Motor neuron (in vitro differentiated cells): Measurements from ENCODE around the gene KCNMB2. TPM values are rescaled to one million over a fixed set of nuclear protein-coding genes. Genes with fewer than 3 reads are reported as not detected.
A peak's percentile ranks its signal among the peaks of the same experiment; 100 is the strongest.

Source experiments
- ATAC-seq, 8 experiments: fragments of 200-7000 bp; cut with Tn5 transposase; replicated peaks in 6 of 8; 2 replicates each; pipeline ENCODE4 v1.8.0; 2021; ENCODE audit warnings: mild to moderate bottlenecking in 8 of 8, moderate library complexity in 8 of 8
- H3K27ac ChIP-seq, 2 donors: fragments of 250-450 bp; sonication (Bioruptor Pico); 2 replicates each; pipeline ENCODE4 v1.9.0; 2021; ENCODE audit warnings: antibody characterized with exemption in 2 of 2, mild to moderate bottlenecking in 2 of 2, moderate library complexity in 1 of 2
- H3K4me1 ChIP-seq, 2 donors: fragments of 250-450 bp; sonication (Bioruptor Pico); replicated peaks in 1 of 2; 2 replicates each; pipeline ENCODE4 v1.6.1; 2021; ENCODE audit warnings: antibody characterized with exemption in 2 of 2, mild to moderate bottlenecking in 2 of 2, moderate library complexity in 1 of 2
- H3K4me3 ChIP-seq, 5 donors: fragments of 250-450 bp; sonication (Bioruptor Pico); 2 replicates each; pipeline ENCODE4 v1.9.0; 2021; ENCODE audit warnings: antibody characterized with exemption in 5 of 5, mild to moderate bottlenecking in 5 of 5, moderate library complexity in 4 of 5
- WGBS, 10 experiments: fragments of 450-650 bp; shearing (Covaris generic); methylation state at CpG; one replicate each; pipeline ENCODE4 v1.0.0; 2022; 5-methylcytosine and 5-hydroxymethylcytosine counted together
- in situ Hi-C, 9 experiments: fragments of 400-800 bp; cut with MboI; loops; one replicate each; pipeline ENCODE4 v1.15.0; 2021; ENCODE audit warnings: low sequenced_read_pairs in 9 of 9, low pct_unique_long_range_greater_than_20kb in 2 of 9; ENCODE audit not compliant: unreplicated experiment in 9 of 9
- total RNA-seq, 8 experiments: library from RNA; unstranded; fragments of 300-600 nt; gene quantifications; 2 replicates each; pipeline versions ENCODE4 v1.2.3 to v1.2.4, GENCODE V29; 2022

KCNMB2 gene
- total RNA-seq, 8 experiments from 2014 or later: 0.18 to 4.3 (median 1.7) TPM

DNA sequence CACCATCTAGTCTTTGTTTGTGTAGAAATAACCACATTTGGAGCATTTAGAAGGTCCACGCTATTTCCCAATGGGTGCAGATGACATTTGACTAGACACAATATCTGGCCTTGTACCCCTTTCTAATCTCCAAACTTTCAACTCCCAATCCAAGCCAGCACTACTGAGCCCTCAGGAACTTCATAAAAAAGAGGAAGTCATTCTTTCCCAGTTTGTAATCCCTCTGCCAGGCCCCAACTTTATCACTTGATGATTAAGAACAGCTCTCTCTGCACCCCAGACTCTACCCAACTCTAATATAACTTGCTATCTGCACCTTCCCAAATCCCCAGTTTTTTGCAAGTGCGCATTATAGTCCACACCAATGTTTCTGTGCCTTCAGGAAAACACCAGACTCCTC, 170.2 kb downstream of the KCNMB2 start:
- no peak for ATAC-seq
- Histone ChIP-seq H3K4me3 (no peak overlapping the region), H3K27ac (no peak overlapping the region), H3K4me1 (peaks cover 3 to 4% of the 10 kb centered on the region in 2 donors)
- in situ Hi-C loops: no loop called here
- WGBS, 10 experiments: 0 to 100% (median 95%) methylated on average over 1 to 2 of the region's 2 CpGs; no CpG with 5 or more reads in 3 of the 10 experiments

DNA sequence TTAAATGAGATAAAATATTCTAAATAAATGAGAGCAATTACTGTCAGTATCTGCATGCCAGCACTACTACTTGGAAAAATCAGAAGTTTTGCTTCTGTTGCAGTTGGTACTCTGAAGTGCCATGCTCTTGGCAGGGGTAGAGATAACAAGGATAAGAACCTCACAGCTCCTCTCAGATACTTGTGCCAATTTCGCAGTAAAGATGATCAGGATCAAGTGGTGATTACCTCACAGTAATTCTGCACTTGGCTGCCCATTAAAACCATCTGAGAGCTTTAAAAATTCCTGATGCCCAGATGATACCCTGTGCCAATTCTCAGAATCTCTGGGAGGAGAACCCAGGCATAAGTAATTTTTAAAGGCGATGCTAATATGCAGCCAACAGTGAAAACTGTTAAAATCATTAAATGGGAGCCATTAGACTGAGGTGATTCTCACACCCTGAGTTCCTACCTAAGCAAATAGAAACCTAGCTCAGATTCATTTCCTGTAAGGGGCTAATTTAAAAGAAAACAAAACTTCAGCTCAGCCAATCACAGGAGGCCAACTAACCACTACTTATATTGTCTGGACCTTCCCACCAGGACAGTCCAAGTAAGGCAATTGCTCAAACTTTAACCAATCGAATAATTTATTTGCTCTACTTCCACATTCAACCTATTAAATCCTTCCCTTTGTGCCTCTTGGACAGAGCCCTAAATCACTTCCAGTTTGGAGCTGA, 171.2 kb downstream of the KCNMB2 start:
- 0 to 100% (median 68%) methylated on average over 1 to 3 of the region's 3 CpGs; no CpG with 5 or more reads in 2 of the 10 experiments for WGBS, 10 experiments

DNA sequence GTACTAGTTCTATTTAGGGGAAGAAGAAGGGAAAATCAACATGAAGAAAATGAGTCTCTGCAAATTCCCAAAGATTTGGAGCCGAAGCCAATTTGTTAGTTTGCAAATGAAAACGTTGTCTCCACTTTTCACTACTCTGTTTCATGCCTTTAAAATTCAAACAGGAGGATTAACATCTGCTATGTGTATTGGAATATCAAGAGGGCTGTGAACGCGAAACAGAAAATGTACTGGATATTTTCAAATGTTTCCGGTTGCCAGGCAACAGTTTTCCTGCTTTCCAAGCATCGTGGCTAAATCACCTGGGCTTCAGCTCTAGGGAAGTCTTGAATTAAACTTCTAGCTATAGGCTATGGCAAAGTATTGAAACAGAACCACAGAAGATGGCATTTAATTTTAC, 172.8 kb downstream of the KCNMB2 start:
- Histone ChIP-seq H3K4me1 (peaks cover 3 to 4% of the 10 kb centered on the region in 2 donors), H3K27ac (no peak overlapping the region), H3K4me3 (no peak overlapping the region)
- in situ Hi-C loops: no loop called here
- peak in 3 of 8 experiments; percentile 37 to 67 (median 56) for ATAC-seq
- WGBS, 10 experiments: 0 to 54% (median 26%) methylated on average over 1 to 6 of the region's 6 CpGs

More for the DNA sequence above, 171.2 kb downstream of the KCNMB2 start:
- peaks cover 3 to 4% of the 10 kb centered on the region in 2 donors for H3K4me1 ChIP-seq
- in situ Hi-C loops: no loop called here
- no peak overlapping the region for H3K4me3 ChIP-seq
- ATAC-seq: peak in 1 of 8 experiments; percentile 46
- H3K27ac ChIP-seq: no peak overlapping the region

DNA sequence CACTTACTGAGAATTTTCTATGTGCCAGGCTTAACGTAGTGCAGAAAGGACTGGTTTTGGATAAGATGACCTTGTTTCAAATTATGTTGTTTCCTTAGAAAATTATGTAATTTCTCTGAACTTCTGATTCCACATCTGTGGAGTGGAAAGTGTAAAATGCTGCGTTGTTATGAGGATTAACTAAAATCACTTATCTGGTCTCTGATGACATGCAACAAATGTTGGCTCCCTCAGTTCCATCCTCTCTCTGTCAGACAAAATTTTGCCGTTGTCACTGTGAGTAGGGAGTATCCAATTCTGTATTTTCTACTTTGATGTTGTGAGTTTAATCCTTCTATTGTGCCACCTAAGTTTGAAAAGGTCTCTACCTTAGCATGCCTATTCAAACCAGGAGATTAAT, 175.5 kb downstream of the KCNMB2 start:
- Histone ChIP-seq H3K4me3 (no peak overlapping the region), H3K4me1 (peaks cover 13 to 16% of the 10 kb centered on the region in 2 donors), H3K27ac (no peak overlapping the region)
- no peak for ATAC-seq
- in situ Hi-C loops: no loop called here
- WGBS, 10 experiments: 0 to 93% (median 86%) methylated on average over 1 to 3 of the region's 3 CpGs; no CpG with 5 or more reads in 3 of the 10 experiments

DNA sequence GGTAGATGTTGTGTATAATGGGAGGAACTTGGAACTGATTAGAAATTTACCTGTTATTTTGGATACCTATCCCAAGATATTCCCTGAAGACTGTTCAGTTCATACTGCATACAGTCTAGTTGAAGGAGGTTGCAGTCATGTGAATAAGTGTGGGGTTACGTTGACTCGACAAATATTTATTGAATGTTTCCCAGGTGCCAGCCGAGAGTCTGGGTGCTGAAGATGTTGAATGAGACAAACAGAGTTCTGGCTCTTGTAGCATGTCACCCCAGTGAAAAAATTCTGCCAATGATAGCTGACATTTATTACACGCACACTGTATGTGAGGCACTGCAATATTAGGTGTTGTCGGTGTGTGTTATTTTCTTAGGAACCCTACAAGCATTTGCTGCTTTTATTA, 176.0 kb downstream of the KCNMB2 start:
- WGBS, 10 experiments: 15 to 100% (median 88%) methylated on average over 1 to 5 of the region's 5 CpGs; no CpG with 5 or more reads in 2 of the 10 experiments
- in situ Hi-C loops: no loop called here
- H3K27ac ChIP-seq: no peak overlapping the region
- peak in 1 of 8 experiments; percentile 77 for ATAC-seq
- peaks cover 13 to 16% of the 10 kb centered on the region in 2 donors for H3K4me1 ChIP-seq
- H3K4me3 ChIP-seq: no peak overlapping the region

DNA sequence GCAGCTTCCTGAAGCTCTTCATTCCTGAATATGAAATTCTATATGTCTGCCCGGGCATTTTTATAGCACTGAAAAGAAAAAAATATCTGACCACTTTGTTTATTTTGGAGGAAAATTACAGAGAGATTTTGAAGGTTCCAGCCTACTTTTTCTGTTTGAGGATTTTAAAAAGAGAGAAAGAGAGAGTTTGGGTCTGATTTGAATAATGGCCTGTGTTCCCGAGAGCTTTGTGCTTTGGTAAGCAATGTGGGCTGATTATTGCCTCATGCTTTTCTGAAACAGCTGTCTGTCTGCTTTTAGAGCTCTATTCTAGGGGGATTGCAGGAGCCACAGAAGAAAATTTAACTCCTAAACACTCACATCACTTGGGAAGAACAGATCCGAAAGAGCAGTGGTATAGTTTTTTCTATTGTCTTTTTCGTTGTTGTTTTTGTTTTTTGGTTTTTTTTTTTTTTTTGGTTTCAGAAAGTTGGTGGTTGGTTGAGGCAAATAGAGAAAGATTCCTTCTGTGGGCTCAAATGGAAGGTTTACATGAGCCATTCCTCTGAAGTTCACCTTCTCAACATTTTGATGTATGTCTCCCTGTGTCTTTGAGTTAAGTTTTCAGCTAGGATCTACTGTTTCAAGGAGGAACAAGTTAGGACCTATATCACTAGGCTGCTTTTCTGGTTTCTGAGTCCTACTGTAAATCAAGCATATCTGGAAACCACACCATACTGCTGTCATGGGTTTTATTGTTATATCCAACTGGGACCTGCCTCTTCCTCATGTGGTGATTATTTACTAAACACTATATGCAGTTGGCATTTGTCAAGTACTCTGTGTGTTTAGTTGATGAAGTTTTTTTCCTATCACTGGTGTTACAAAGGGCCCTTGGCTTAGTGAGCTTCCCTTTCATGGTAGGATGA, 178.9 kb downstream of the KCNMB2 start:
- Histone ChIP-seq H3K4me3 (no peak overlapping the region), H3K27ac (no peak overlapping the region), H3K4me1 (peaks cover 13 to 18% of the 10 kb centered on the region in 2 donors)
- ATAC-seq: peak in 2 of 8 experiments; percentile 25 to 32
- in situ Hi-C loops: no loop called here
- WGBS, 10 experiments: 0 to 93% (median 43%) methylated on average over 2 to 4 of the region's 4 CpGs

DNA sequence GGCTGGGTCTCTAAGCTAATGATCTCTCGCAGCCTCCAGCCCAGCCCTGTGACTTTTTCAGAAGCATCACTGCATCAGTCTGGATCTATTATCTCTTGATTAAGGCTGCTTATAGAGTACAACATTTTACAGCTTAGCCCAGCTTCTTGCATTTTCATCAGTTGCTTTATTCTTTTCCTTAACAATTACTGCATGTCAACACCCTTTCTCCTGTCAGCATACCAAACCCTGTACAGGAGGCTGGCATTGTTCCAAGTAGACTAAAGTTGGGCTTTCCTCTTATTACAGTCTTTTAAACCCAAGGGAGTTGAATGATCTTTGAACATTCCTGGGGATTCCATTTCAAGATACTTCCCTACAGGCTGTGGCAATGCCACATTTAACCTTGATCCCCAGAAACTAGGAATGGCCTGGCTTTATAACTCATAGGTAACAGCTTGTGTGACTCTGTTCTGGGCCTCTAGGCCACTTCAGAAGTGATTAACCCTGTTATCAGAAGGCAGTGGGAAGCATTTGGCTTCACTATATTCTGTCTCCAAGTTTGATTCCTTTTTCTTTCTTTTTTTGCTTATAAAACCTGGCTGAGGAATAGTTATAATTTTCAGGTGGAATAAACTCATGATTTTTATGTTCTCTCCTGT, 182.9 kb downstream of the KCNMB2 start:
- in situ Hi-C loops: no loop called here
- no peak overlapping the region for H3K4me3 ChIP-seq
- peak in 7 of 8 experiments; percentile 26 to 84 (median 56) for ATAC-seq
- H3K27ac ChIP-seq: no peak overlapping the region
- WGBS, 10 experiments: 0 to 83% (median 67%) methylated on average over 1 of the region's 1 CpG; no CpG with 5 or more reads in 5 of the 10 experiments
- peaks cover 13 to 18% of the 10 kb centered on the region in 2 donors for H3K4me1 ChIP-seq

DNA sequence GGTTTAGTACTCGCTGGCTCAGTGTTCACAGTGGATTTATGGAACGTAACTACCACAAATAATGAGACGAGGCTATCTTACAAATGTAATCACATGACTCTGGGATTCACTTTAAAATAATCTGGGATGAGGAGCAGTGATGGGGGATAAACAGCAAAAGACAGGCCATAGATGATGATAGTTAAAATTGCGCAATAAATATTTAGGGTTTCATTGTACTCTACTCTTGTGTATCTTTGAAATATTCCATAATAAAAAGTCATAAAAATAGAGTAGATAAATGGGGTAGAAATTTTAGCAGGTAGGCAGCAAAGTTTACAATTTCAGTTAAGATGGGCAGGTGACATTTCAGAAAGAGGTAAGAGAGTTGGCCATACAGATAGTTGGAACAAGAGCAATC, 196.6 kb downstream of the KCNMB2 start:
- ATAC-seq: no peak
- WGBS, 10 experiments: 12 to 100% (median 87%) methylated on average over 1 to 4 of the region's 4 CpGs
- in situ Hi-C loops: no loop called here

DNA sequence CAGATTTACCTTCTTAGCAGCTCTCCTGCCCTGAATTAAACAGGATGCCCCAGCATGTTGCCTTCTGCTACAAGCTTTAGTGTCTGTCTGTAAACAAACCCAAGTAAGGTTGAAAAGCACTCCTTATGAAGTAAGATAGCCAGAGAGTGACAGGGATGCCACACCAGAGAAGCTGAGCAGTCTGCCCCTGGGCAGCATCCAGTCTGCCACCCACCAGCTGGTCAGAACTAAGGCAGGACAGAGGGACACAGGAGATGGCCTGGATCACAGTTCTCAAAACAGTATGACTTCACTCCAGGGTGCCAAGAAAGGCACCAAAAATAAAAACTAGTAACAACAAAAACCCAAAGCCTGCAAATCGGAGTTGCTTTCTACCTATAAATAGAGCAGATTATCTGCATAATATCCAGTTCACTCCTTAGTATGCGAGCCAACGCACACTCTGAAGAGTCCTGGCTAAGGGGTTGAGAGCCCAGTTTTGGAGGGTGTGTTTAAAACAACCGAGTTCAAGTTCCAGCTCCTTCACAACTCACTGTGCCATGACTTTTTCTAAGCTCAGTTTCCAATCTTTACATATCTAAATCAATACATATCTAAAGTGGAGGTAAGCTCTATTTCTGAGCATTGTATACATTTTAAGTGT, 198.9 kb downstream of the KCNMB2 start:
- ATAC-seq: no peak
- Histone ChIP-seq H3K4me3 (no peak overlapping the region), H3K27ac (no peak overlapping the region), H3K4me1 (no peaks in the 10 kb centered on the region)
- in situ Hi-C loops: no loop called here
- 0 to 84% (median 60%) methylated on average over 1 to 4 of the region's 4 CpGs; no CpG with 5 or more reads in 5 of the 10 experiments for WGBS, 10 experiments

More for the DNA sequence above, 196.6 kb downstream of the KCNMB2 start:
- H3K4me3 ChIP-seq: no peak overlapping the region
- H3K4me1 ChIP-seq: no peaks in the 10 kb centered on the region
- H3K27ac ChIP-seq: no peak overlapping the region

DNA sequence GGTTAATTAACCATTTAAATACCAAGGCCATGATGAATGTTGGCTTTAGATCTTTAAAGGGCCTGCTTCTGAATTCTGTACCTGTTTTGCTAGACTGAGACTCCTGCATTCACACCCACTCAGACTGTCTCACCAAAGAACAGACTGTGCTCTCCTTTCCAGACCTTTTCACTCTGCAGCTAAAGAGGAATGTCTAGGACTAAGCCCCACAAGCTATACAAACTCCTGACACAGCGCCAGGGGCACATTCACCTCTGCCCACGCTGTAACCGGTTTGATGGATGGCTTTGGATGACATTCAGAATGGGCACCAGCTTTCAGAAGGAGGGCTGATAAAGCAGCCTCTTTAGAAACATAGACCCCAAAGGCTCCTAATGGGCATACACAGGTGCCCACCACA, 200.1 kb downstream of the KCNMB2 start:
- ATAC-seq: no peak
- Histone ChIP-seq H3K27ac (no peak overlapping the region), H3K4me3 (no peak overlapping the region), H3K4me1 (no peaks in the 10 kb centered on the region)
- in situ Hi-C loops: no loop called here
- 7 to 100% (median 89%) methylated on average over 2 to 3 of the region's 3 CpGs; no CpG with 5 or more reads in 2 of the 10 experiments for WGBS, 10 experiments

DNA sequence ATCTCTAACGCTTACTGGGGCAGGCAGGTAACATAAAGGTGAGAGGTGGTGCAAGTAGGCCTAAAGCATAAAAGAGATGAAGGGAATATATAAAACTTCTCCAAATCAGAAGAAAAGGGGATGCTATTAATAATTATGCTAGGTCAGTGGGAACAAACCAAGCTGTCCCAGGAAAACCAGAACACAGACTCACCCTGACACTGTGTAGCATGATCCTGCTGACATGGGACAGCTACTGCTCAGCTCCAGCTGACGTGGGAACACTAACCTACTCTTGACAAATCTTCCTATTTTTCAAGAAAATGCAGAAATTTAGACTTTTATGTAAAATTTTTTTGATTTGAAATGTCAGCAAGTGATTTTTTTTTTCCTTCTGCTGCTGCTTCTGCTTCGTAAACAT, 203.5 kb downstream of the KCNMB2 start:
- in situ Hi-C loops: no loop called here
- H3K4me3 ChIP-seq: no peak overlapping the region
- no peak for ATAC-seq
- H3K4me1 ChIP-seq: no peaks in the 10 kb centered on the region
- WGBS, 10 experiments: 29 to 100% (median 85%) methylated on average over 1 to 3 of the region's 3 CpGs; no CpG with 5 or more reads in 2 of the 10 experiments
- no peak overlapping the region for H3K27ac ChIP-seq

DNA sequence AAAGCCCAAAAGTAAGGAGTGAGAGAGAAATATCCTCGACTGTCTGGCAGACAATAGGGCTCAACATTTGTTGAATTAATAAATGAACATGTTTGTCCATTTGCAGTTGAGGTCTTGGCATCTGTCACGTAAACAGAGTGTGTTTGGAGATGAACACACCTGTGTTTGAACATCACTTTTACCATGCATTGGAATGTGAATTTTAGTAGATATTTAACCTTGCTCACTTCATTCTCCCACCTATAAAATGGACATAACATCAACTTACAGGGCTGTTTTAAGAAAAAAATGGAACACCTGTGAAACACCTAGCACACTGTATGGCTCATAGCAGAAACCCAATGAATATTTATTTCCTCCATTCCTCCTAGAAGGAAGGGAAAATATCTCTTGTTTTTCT, 204.8 kb downstream of the KCNMB2 start:
- Histone ChIP-seq H3K27ac (no peak overlapping the region), H3K4me3 (no peak overlapping the region), H3K4me1 (no peaks in the 10 kb centered on the region)
- WGBS, 10 experiments: 0 to 100% (median 29%) methylated on average over 1 to 2 of the region's 2 CpGs; no CpG with 5 or more reads in 1 of the 10 experiments
- no peak for ATAC-seq
- in situ Hi-C loops: no loop called here
